Measurements from ENCODE around the gene ETV5.

DNA sequence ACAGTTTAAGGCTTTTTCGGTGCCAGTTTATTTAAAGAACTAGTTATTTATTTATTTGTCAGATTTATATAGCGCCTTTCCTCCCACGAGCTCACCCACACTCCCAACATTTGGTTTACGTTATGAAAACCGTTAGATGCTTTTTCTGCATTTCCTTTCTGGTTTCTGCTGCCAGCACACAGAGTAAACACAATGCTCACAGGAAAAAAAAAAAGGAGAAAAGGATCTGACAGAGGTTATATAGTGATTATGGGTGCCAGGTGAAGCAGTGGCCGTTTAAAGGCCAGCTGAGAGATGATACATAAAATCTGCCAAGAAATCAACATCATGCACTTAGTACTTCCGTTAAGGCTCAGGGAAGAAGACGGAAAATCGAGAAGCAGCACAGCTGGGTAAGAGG is 37.9 kb downstream of the ETV5 start:
- TF ChIP-seq POLR2AphosphoS5 (IDR thresholded peaks at IDR 0.05; ENCODE audit: insufficient read depth, low read depth, low read length) (no peak), EZH2 (IDR thresholded peaks at IDR 0.05; ENCODE audit: borderline replicate concordance, low read depth, low read length, severe bottlenecking) (no peak), POLR2A (IDR thresholded peaks at IDR 0.05; ENCODE audit: low read depth, low read length) (no peak), MYC (IDR thresholded peaks at IDR 0.05; ENCODE audit: low read depth, low read length) (no peak)
- TF ChIP-seq, protein P1, sequence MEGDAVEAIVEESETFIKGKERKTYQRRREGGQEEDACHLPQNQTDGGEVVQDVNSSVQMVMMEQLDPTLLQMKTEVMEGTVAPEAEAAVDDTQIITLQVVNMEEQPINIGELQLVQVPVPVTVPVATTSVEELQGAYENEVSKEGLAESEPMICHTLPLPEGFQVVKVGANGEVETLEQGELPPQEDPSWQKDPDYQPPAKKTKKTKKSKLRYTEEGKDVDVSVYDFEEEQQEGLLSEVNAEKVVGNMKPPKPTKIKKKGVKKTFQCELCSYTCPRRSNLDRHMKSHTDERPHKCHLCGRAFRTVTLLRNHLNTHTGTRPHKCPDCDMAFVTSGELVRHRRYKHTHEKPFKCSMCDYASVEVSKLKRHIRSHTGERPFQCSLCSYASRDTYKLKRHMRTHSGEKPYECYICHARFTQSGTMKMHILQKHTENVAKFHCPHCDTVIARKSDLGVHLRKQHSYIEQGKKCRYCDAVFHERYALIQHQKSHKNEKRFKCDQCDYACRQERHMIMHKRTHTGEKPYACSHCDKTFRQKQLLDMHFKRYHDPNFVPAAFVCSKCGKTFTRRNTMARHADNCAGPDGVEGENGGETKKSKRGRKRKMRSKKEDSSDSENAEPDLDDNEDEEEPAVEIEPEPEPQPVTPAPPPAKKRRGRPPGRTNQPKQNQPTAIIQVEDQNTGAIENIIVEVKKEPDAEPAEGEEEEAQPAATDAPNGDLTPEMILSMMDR (IDR thresholded peaks at IDR 0.05; ENCODE audit: extremely low read depth in 1 of 2, insufficient read depth in 1 of 2, low read depth in 1 of 2, low read length in 2 of 2) = no peak
- TF ChIP-seq, protein P2, sequence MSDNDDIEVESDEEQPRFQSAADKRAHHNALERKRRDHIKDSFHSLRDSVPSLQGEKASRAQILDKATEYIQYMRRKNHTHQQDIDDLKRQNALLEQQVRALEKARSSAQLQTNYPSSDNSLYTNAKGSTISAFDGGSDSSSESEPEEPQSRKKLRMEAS (IDR thresholded peaks at IDR 0.05; ENCODE audit: insufficient read depth, insufficient read length) = no peak
